A549 (cell line): Measurements from ENCODE around the gene LRRIQ1.

Experiments
- CTCF ChIP-seq: fragments of >200 bp; sonication (Bioruptor Twin); formaldehyde crosslinking; IDR thresholded peaks from 3 replicates; pipeline ENCODE4 v1.5.1; 2016
- HEYL ChIP-seq: fragments of 250-450 bp; sonication (Bioruptor Pico); IDR thresholded peaks from 2 replicates; pipeline ENCODE4 v1.8.0; 2021; ENCODE audit warnings: mild to moderate bottlenecking, moderate library complexity
- HOXA7 ChIP-seq: fragments of 250-450 bp; sonication (Bioruptor Pico); IDR thresholded peaks from 2 replicates; pipeline ENCODE4 v1.5.0; 2020; ENCODE audit warnings: mild to moderate bottlenecking, moderate library complexity
- JUNB ChIP-seq: fragments of >200 bp; sonication (Bioruptor Twin); formaldehyde crosslinking; IDR thresholded peaks from 2 replicates; pipeline ENCODE4 v1.6.1; 2016
- MYC ChIP-seq: IDR thresholded peaks from 2 replicates; pipeline ENCODE4 v1.6.1; 2012; ENCODE audit warnings: mild to moderate bottlenecking, inconsistent platforms, low read length, improper control_type of control experiment, borderline replicate concordance
- NPAS2 ChIP-seq: fragments of 250-450 bp; sonication (Bioruptor Pico); IDR thresholded peaks from 2 replicates; pipeline ENCODE4 v1.8.0; 2022; ENCODE audit warnings: mild to moderate bottlenecking, moderate library complexity, borderline replicate concordance
- POLR2A ChIP-seq: IDR thresholded peaks from 2 replicates; pipeline ENCODE4 v1.6.1; 2012; ENCODE audit warnings: mild to moderate bottlenecking, low read length
- SREBF2 ChIP-seq: fragments of 450-650 bp; IDR thresholded peaks from 2 replicates; pipeline ENCODE4 v1.6.1; 2014; ENCODE audit warnings: mild to moderate bottlenecking, moderate library complexity
- USF2 ChIP-seq: fragments of 450-650 bp; IDR thresholded peaks from 2 replicates; pipeline ENCODE4 v1.6.1; 2014; ENCODE audit warnings: antibody characterized with exemption

DNA sequence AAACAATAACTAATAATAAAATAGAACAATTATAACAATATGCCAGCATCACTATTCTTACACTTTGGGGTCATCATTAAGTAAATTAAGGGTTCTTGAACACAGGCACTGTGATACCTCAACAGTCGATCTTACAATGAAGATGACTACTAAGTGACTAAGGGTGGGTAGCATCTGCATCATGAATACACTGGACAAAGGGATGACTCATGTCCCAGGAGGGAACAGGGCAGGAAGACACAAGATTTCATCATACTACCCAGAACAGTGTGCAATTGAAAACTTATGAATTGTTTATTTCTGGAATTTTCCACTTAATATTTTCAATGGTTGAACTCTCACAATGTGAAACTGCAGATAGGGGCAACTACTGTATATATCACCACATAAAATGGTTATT, 19.7 kb upstream of the LRRIQ1 start:
- TF ChIP-seq MYC (no peak), CTCF (no peak), JUNB (peak; percentile 61), NPAS2 (CRISPR knock-in tag) (no peak), POLR2A (no peak), HEYL (CRISPR knock-in tag) (no peak), USF2 (no peak), SREBF2 (no peak), HOXA7 (CRISPR knock-in tag) (no peak)
